ENCODE results near the gene ZC3H18.

Gene ZC3H18

DNA sequence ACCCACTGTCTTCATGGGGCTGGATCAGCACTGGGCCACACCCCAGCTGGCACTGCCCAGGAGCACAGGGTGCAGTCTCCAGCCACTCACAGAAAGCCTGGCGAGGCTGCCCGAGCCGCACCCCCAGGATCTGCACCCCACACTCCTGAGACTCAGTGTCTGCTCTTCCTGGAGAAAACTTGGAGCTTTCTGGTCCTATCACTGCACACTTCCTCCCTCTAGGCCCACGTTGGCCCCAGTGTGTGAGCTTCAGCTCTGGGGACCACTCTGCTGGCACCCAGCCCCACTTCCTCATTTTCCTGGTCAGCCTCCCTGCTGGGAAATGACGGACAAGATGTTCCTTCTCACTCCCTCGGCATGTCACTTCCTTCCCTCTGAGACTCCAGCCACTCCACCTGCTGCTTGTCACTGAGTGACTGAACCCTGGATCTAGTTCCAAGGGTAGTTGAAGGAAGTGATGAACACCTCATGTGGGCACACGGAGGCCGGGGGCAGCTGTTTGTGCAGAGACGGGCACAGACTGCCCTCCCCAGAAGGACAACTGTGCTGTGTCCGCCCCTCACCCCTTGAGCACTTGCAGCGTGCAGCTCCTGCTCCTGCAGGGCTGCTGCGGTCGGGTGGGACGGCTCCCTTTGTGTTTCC is 29.0 kb downstream of the ZC3H18 start:
- H3K36me3 ChIP-seq (replicated peaks; ENCODE audit: insufficient read depth, low read length) = no peaks in the 10 kb centered on the region; the same call in 1 of the 2 replicates

DNA sequence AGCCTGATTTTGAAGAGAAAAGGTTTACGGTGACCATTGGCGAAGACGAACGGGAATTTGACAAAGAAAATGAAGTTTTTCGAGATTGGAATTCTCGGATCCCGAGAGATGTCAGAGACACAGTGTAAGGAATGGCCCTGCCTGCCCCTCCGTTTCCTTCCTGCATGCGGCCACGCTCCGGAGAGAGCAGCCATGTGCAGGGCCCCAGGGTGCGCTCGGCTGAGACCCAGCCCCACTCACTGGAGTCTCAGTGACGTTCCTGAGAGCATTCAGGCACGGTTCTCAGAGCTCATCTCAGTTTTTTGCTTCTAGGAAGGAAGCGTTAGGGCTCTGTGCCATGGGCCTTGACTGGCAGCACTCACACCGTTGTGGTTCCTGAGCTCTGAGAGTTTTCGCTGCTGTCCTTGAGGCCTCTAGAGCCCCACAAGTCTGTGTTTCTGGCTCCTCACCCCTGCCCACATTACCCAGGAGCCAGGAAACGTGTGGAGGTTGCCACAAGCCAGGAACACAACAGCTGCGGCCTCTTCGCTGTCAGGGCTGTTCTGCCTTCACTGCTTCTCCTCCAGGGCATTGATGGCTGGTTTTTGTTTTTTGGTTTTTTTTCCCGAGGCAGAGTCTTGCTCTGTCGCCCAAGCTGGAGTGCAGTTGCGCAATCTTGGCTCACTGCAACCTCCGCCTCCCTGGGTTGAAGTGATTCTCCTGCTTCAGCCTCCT is 29.8 kb downstream of the ZC3H18 start:
- TF ChIP-seq EZH2 (optimal IDR thresholded peaks at IDR 0.05; ENCODE audit: low read depth, low read length) = no peak
- TF ChIP-seq, protein P1, sequence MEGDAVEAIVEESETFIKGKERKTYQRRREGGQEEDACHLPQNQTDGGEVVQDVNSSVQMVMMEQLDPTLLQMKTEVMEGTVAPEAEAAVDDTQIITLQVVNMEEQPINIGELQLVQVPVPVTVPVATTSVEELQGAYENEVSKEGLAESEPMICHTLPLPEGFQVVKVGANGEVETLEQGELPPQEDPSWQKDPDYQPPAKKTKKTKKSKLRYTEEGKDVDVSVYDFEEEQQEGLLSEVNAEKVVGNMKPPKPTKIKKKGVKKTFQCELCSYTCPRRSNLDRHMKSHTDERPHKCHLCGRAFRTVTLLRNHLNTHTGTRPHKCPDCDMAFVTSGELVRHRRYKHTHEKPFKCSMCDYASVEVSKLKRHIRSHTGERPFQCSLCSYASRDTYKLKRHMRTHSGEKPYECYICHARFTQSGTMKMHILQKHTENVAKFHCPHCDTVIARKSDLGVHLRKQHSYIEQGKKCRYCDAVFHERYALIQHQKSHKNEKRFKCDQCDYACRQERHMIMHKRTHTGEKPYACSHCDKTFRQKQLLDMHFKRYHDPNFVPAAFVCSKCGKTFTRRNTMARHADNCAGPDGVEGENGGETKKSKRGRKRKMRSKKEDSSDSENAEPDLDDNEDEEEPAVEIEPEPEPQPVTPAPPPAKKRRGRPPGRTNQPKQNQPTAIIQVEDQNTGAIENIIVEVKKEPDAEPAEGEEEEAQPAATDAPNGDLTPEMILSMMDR (IDR thresholded peaks at IDR 0.05; ENCODE audit: low read length) = no peak
- TF ChIP-seq EZH2phosphoT487 (IDR thresholded peaks at IDR 0.05; ENCODE audit: low read length) = no peak
- Histone ChIP-seq H3K9ac (ENCODE audit: low read length) (no peak overlapping the region), H3K27ac (ENCODE audit: low read length) (no peak overlapping the region), H3F3A (ENCODE audit: insufficient read depth, low read length) (peaks cover 22% of the 10 kb centered on the region), H3K4me3 (ENCODE audit: low read length) (no peak overlapping the region), H4K20me1 (ENCODE audit: insufficient read depth, low read length) (no peaks in the 10 kb centered on the region), H2AFZ (ENCODE audit: low read length) (no peak overlapping the region), H3K36me3 (replicated peaks; ENCODE audit: insufficient read depth, low read length) (no peaks in the 10 kb centered on the region; the same call in 1 of the 2 replicates), H3K27me3 (replicated peaks; ENCODE audit: insufficient read depth, low read length) (no peaks in the 10 kb centered on the region), H3K9me3 (replicated peaks; ENCODE audit: insufficient read depth, low read length) (no peaks in the 10 kb centered on the region), H3K4me1 (ENCODE audit: low read length) (peaks cover 21% of the 10 kb centered on the region), H3K4me2 (ENCODE audit: low read depth, low read length) (no peak overlapping the region), H3K79me2 (ENCODE audit: low read length) (peaks cover 14% of the 10 kb centered on the region), H3K9me2 (replicated peaks; ENCODE audit: insufficient read depth, low read length) (no peaks in the 10 kb centered on the region)
- DNase-seq = no peak

More for the DNA sequence above, 29.0 kb downstream of the ZC3H18 start:
- no peak overlapping the region for H2AFZ ChIP-seq (ENCODE audit: low read length)
- H3K4me1 ChIP-seq (ENCODE audit: low read length) = peaks cover 21% of the 10 kb centered on the region
- H3K9me3 ChIP-seq (replicated peaks; ENCODE audit: insufficient read depth, low read length) = no peaks in the 10 kb centered on the region
- H3K4me2 ChIP-seq (ENCODE audit: low read depth, low read length) = no peak overlapping the region
- no peak overlapping the region for H3K4me3 ChIP-seq (ENCODE audit: low read length)
- no peak overlapping the region for H3K27ac ChIP-seq (ENCODE audit: low read length)
- no peaks in the 10 kb centered on the region for H4K20me1 ChIP-seq (ENCODE audit: insufficient read depth, low read length)
- H3F3A ChIP-seq (ENCODE audit: insufficient read depth, low read length) = peaks cover 22% of the 10 kb centered on the region
- DNase-seq = no peak
- no peaks in the 10 kb centered on the region for H3K27me3 ChIP-seq (replicated peaks; ENCODE audit: insufficient read depth, low read length)
- H3K79me2 ChIP-seq (ENCODE audit: low read length) = peaks cover 16% of the 10 kb centered on the region
- no peak overlapping the region for H3K9ac ChIP-seq (ENCODE audit: low read length)
- TF ChIP-seq EZH2 (optimal IDR thresholded peaks at IDR 0.05; ENCODE audit: low read depth, low read length) (no peak), EZH2phosphoT487 (IDR thresholded peaks at IDR 0.05; ENCODE audit: low read length) (no peak)
- TF ChIP-seq, protein P1 (IDR thresholded peaks at IDR 0.05; ENCODE audit: low read length) = no peak
- H3K9me2 ChIP-seq (replicated peaks; ENCODE audit: insufficient read depth, low read length) = no peaks in the 10 kb centered on the region

DNA sequence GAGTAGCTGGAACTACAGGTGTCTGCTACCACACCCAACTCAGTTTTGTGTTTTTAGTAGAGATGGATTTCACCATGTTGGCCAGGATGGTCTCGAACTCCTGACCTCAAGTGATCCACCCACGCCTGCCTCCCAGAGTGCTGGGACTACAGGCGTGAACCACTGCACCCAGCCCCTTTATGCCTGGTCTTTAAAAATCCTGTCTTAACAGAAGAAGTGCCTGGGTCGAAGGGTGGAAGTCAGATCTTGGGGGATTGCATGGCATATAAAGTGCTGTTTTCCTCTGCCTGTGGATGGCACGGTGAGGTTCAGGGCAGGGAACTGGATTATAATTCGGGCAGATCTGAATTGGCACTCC is 30.3 kb downstream of the ZC3H18 start:
- Histone ChIP-seq H3K9ac (ENCODE audit: low read length) (no peak overlapping the region), H3K4me2 (ENCODE audit: low read depth, low read length) (no peak overlapping the region), H3K4me3 (ENCODE audit: low read length) (no peak overlapping the region), H3K27ac (ENCODE audit: low read length) (no peak overlapping the region), H3K9me3 (replicated peaks; ENCODE audit: insufficient read depth, low read length) (no peaks in the 10 kb centered on the region), H3K36me3 (replicated peaks; ENCODE audit: insufficient read depth, low read length) (no peaks in the 10 kb centered on the region; the same call in 1 of the 2 replicates), H3K27me3 (replicated peaks; ENCODE audit: insufficient read depth, low read length) (no peaks in the 10 kb centered on the region), H3F3A (ENCODE audit: insufficient read depth, low read length) (peaks cover 22% of the 10 kb centered on the region), H2AFZ (ENCODE audit: low read length) (no peak overlapping the region), H3K4me1 (ENCODE audit: low read length) (peaks cover 21% of the 10 kb centered on the region), H3K9me2 (replicated peaks; ENCODE audit: insufficient read depth, low read length) (no peaks in the 10 kb centered on the region), H4K20me1 (ENCODE audit: insufficient read depth, low read length) (no peaks in the 10 kb centered on the region), H3K79me2 (ENCODE audit: low read length) (peaks cover 14% of the 10 kb centered on the region)
- TF ChIP-seq EZH2phosphoT487 (IDR thresholded peaks at IDR 0.05; ENCODE audit: low read length) = no peak
- no peak for TF ChIP-seq EZH2 (optimal IDR thresholded peaks at IDR 0.05; ENCODE audit: low read depth, low read length)
- TF ChIP-seq, protein P1 (IDR thresholded peaks at IDR 0.05; ENCODE audit: low read length) = no peak
- no peak for DNase-seq

All from MM.1S (cell line).